HG03135 (cell line): ENCODE measurements around the gene PTPRU.

ENCODE experiments used
- ATAC-seq: cut with Tn5 transposase; IDR thresholded peaks from one replicate; pipeline ENCODE4 v1.9.1; 2021; ENCODE audit warnings: mild to moderate bottlenecking, moderate library complexity; ENCODE audit not compliant: unreplicated experiment

PTPRU gene

GRCh38 chr1:29360768-29361167, 124.4 kb downstream of the PTPRU start:
- ATAC-seq, result no peak

- no peak for ATAC-seq
Observed at GRCh38 chr1:29361686-29362085, 125.4 kb downstream of the PTPRU start.

- no peak for ATAC-seq
Observed at GRCh38 chr1:29362116-29362515, 125.8 kb downstream of the PTPRU start.

GRCh38 chr1:29362764-29363163, 126.4 kb downstream of the PTPRU start:
- ATAC-seq, result no peak

GRCh38 chr1:29363536-29363935, 127.2 kb downstream of the PTPRU start:
- ATAC-seq, result no peak

GRCh38 chr1:29364101-29364678, 127.9 kb downstream of the PTPRU start:
- no peak for ATAC-seq

GRCh38 chr1:29365906-29366670, 129.8 kb downstream of the PTPRU start:
- no peak for ATAC-seq

GRCh38 chr1:29368936-29369932, 132.9 kb downstream of the PTPRU start:
- no peak for ATAC-seq

- ATAC-seq, result no peak
Observed at GRCh38 chr1:29370067-29370466, 133.7 kb downstream of the PTPRU start.

- no peak for ATAC-seq
Observed at GRCh38 chr1:29371332-29371731, 135.0 kb downstream of the PTPRU start.

- no peak for ATAC-seq
Observed at GRCh38 chr1:29372108-29372507, 135.8 kb downstream of the PTPRU start.
